Measurements from ENCODE around the gene AHDC1. TPM values are rescaled to one million over a fixed set of nuclear protein-coding genes. Genes with fewer than 3 reads are reported as not detected.

The AHDC1 gene
- total and polyA plus RNA-seq, 9 of the 15 experiments (the other 6 are each of a cell fraction or from before 2014, with no cell fraction given): 0.21 to 36.4 (median 4.7) TPM

- TF ChIP-seq ZNF449 (CRISPR knock-in tag; IDR thresholded peaks at IDR 0.05): no peak
- TF ChIP-seq CCAR2 (IDR thresholded peaks at IDR 0.05; ENCODE audit: low read depth, low read length): no peak
- no peak for TF ChIP-seq CBFA2T2 (conservative IDR thresholded peaks at IDR 0.05)
- no peak for TF ChIP-seq TBP (optimal IDR thresholded peaks at IDR 0.05; ENCODE audit: low read depth, low read length)
- TF ChIP-seq TFAP4 (CRISPR knock-in tag; IDR thresholded peaks at IDR 0.05; ENCODE audit: borderline replicate concordance): no peak
- 0 out of 2 replicates have a peak, but pooled peaks have one; percentile 35 for TF ChIP-seq HDAC2 (IDR thresholded peaks at IDR 0.05)
- TF ChIP-seq RCOR1 (IDR thresholded peaks at IDR 0.05; ENCODE audit: borderline replicate concordance in 1 of 2, low read depth in 2 of 2, low read length in 2 of 2): no peak
These were observed 27.0 kb upstream of the AHDC1 start (continued) for GRCh38 chr1:27630859-27631491.

- DNase-seq (ENCODE audit: extremely low read depth in 1 of 4, low spot score in 3 of 4) (no peak), ATAC-seq (no peak), FAIRE-seq (no peak)
- H3K9me3 ChIP-seq (replicated peaks; ENCODE audit: control insufficient read depth, insufficient read depth, low read depth, low read length): no peaks in the 10 kb centered on the region
- H3K27me3 ChIP-seq (ENCODE audit: control insufficient read depth in 2 of 2, insufficient read depth in 2 of 2, low read length in 2 of 2): peaks cover 2 to 10% of the 10 kb centered on the region in 2 experiments; a peak in 2 of 5 replicates
- ChIA-PET POLR2A (interaction anchor here (0.5 to 2.1 kb wide), 8 partner anchors 10 to 91 kb away, joined by 3 to 8 read pairs (median 4); no protein-coding TSS in a partner anchor), CTCF (ENCODE audit: low intra/inter-chr PET ratio) (no interaction called here)
- no peaks in the 10 kb centered on the region for H3K79me2 ChIP-seq (ENCODE audit: control insufficient read depth, insufficient read depth, low read length)
- TF ChIP-seq TEAD2 (tag; IDR thresholded peaks at IDR 0.05): no peak
- TF ChIP-seq, protein P1, sequence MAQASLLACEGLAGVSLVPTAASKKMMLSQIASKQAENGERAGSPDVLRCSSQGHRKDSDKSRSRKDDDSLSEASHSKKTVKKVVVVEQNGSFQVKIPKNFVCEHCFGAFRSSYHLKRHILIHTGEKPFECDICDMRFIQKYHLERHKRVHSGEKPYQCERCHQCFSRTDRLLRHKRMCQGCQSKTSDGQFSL (CRISPR knock-in tag; IDR thresholded peaks at IDR 0.05): no peak
- TF ChIP-seq, protein P1 (tag; IDR thresholded peaks at IDR 0.05): no peak
- no peak for TF ChIP-seq ZC3H4 (CRISPR knock-in tag; IDR thresholded peaks at IDR 0.05; ENCODE audit: borderline replicate concordance)
- no peak for TF ChIP-seq SETDB1 (IDR thresholded peaks at IDR 0.05; ENCODE audit: low read length)
- TF ChIP-seq ZNF263 (CRISPR knock-in tag; IDR thresholded peaks at IDR 0.05; ENCODE audit: borderline replicate concordance): no peak
- TF ChIP-seq, protein P2, sequence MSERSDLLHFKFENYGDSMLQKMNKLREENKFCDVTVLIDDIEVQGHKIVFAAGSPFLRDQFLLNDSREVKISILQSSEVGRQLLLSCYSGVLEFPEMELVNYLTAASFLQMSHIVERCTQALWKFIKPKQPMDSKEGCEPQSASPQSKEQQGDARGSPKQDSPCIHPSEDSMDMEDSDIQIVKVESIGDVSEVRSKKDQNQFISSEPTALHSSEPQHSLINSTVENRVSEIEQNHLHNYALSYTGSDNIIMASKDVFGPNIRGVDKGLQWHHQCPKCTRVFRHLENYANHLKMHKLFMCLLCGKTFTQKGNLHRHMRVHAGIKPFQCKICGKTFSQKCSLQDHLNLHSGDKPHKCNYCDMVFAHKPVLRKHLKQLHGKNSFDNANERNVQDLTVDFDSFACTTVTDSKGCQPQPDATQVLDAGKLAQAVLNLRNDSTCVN (CRISPR knock-in tag; IDR thresholded peaks at IDR 0.05): 0 out of 2 replicates have a peak, but pooled peaks have one; percentile 11
- no peak overlapping the region for H2AFZ ChIP-seq (ENCODE audit: low read depth, low read length)
- H4K20me1 ChIP-seq (replicated peaks; ENCODE audit: control insufficient read depth, insufficient read depth, low read length): no peaks in the 10 kb centered on the region
- no peaks in the 10 kb centered on the region for H3K36me3 ChIP-seq (ENCODE audit: control insufficient read depth, insufficient read depth, low read length)
- BruUV-seq (replicated peaks): no TSS peak
- no peak overlapping the region for H3K4me3 ChIP-seq
- no peak overlapping the region for H3K9ac ChIP-seq (ENCODE audit: insufficient read depth in 1 of 2, low read depth in 2 of 2, low read length in 2 of 2)
- H3K9me1 ChIP-seq (ENCODE audit: control insufficient read depth, insufficient read depth, low read length): no peaks in the 10 kb centered on the region
- H3K27ac ChIP-seq (ENCODE audit: extremely low read depth, low read depth, low read length): no peak overlapping the region
- intact Hi-C loops (cut with micrococcal nuclease): no loop called here
- peaks cover 5 to 13% of the 10 kb centered on the region in 2 experiments; a peak in 4 of 5 replicates for H3K4me1 ChIP-seq (replicated peaks in 1 of 2; ENCODE audit: control insufficient read depth in 2 of 2, insufficient read depth in 2 of 2, low read length in 2 of 2)
- WGBS (ENCODE audit: insufficient coverage, low coverage, missing lambda C conversion rate): 4% methylated on average over 3 of the region's 3 CpGs
- no peak overlapping the region for H3K4me2 ChIP-seq (ENCODE audit: insufficient read depth, low read length)
- in situ Hi-C loops (cut with MboI): no loop called here
These were observed 24.8 kb upstream of the AHDC1 start for GRCh38 chr1:27628712-27629111.

Data from K562 (cell line).